HuH-7.5 (cell line): ENCODE measurements around the gene CDH3.

Experiments
- DNase-seq: peaks from one replicate; pipeline ENCODE4 v3.0.0; 2011; ENCODE audit warnings: low spot score

Gene CDH3

GRCh38 chr16:68737730-68738629 is 92.9 kb downstream of the CDH3 start:
- DNase-seq, result peak; percentile 76

GRCh38 chr16:68739964-68740627 is 95.0 kb downstream of the CDH3 start:
- peak; percentile 47 for DNase-seq

- DNase-seq, result no peak
Measured at GRCh38 chr16:68740628-68741346, 95.7 kb downstream of the CDH3 start.

- no peak for DNase-seq
Measured at GRCh38 chr16:68743664-68744063, 98.6 kb downstream of the CDH3 start.

- DNase-seq, result peak; percentile 59
Measured at GRCh38 chr16:68744744-68745280, 99.7 kb downstream of the CDH3 start.

- no peak for DNase-seq
Measured at GRCh38 chr16:68746951-68747350, 101.8 kb downstream of the CDH3 start.

GRCh38 chr16:68749432-68749831 is 104.3 kb downstream of the CDH3 start:
- no peak for DNase-seq
